Neuron (in vitro differentiated cells): ENCODE measurements around the gene LOX.

Experiments used
- H2AFZ ChIP-seq: one replicate; pipeline ENCODE4 v1.6.1; 2013; ENCODE audit warnings: low read depth, mild to moderate bottlenecking, inconsistent platforms, low read length, moderate library complexity
- H3K27me3 ChIP-seq: one replicate; pipeline ENCODE4 v1.6.1; 2013; ENCODE audit warnings: low read length; ENCODE audit not compliant: insufficient read depth
- H3K36me3 ChIP-seq: one replicate; pipeline ENCODE4 v1.6.1; 2013; ENCODE audit warnings: low read length; ENCODE audit not compliant: insufficient read depth
- H3K4me1 ChIP-seq: one replicate; pipeline ENCODE4 v1.6.1; 2013; ENCODE audit warnings: low read length; ENCODE audit not compliant: insufficient read depth
- H3K4me3 ChIP-seq: 2 replicates; pipeline ENCODE4 v1.5.1; 2013; ENCODE audit warnings: mild to moderate bottlenecking, low read length, moderate library complexity
- H3K9me3 ChIP-seq: one replicate; pipeline ENCODE4 v1.6.1; 2013; ENCODE audit warnings: low read length

LOX gene

GRCh38 chr5:122089096-122090013, 11.3 kb upstream of the LOX start:
- H3K9me3 ChIP-seq = no peaks in the 10 kb centered on the region
- H3K36me3 ChIP-seq = no peaks in the 10 kb centered on the region
- no peak overlapping the region for H3K4me3 ChIP-seq
- H2AFZ ChIP-seq = no peak overlapping the region
- H3K4me1 ChIP-seq = no peaks in the 10 kb centered on the region
- H3K27me3 ChIP-seq = no peaks in the 10 kb centered on the region

- no peak overlapping the region for H3K4me3 ChIP-seq
- no peaks in the 10 kb centered on the region for H3K36me3 ChIP-seq
- no peak overlapping the region for H2AFZ ChIP-seq
- no peaks in the 10 kb centered on the region for H3K27me3 ChIP-seq
- no peaks in the 10 kb centered on the region for H3K9me3 ChIP-seq
- no peaks in the 10 kb centered on the region for H3K4me1 ChIP-seq
These were observed 7.0 kb upstream of the LOX start for GRCh38 chr5:122085041-122085440.

- Histone ChIP-seq H3K9me3 (no peaks in the 10 kb centered on the region), H3K36me3 (no peaks in the 10 kb centered on the region), H3K4me1 (no peaks in the 10 kb centered on the region), H2AFZ (no peak overlapping the region), H3K27me3 (no peaks in the 10 kb centered on the region), H3K4me3 (no peak overlapping the region)
These were observed 5.5 kb upstream of the LOX start for GRCh38 chr5:122083535-122083934.

GRCh38 chr5:122081541-122081940, 3.5 kb upstream of the LOX start:
- H3K27me3 ChIP-seq = no peaks in the 10 kb centered on the region
- peaks cover 2% of the 10 kb centered on the region for H3K4me1 ChIP-seq

GRCh38 chr5:122077366-122078115, 518 bp downstream of the LOX start:
- peaks cover 2% of the 10 kb centered on the region for H3K4me1 ChIP-seq
- H3K36me3 ChIP-seq = no peaks in the 10 kb centered on the region
- no peaks in the 10 kb centered on the region for H3K27me3 ChIP-seq
- H3K9me3 ChIP-seq = no peaks in the 10 kb centered on the region
- H2AFZ ChIP-seq = peak overlapping the region; percentile 99
- H3K4me3 ChIP-seq = peak overlapping the region; percentile 55

More at GRCh38 chr5:122081541-122081940, 3.5 kb upstream of the LOX start:
- Histone ChIP-seq H3K4me3 (no peak overlapping the region), H3K9me3 (no peaks in the 10 kb centered on the region), H3K36me3 (no peaks in the 10 kb centered on the region), H2AFZ (no peak overlapping the region)

GRCh38 chr5:122076669-122077365, 1.2 kb downstream of the LOX start:
- no peaks in the 10 kb centered on the region for H3K27me3 ChIP-seq
- peak overlapping the region; percentile 99 for H2AFZ ChIP-seq
- peak overlapping the region; percentile 55 for H3K4me3 ChIP-seq
- H3K4me1 ChIP-seq = peaks cover 2% of the 10 kb centered on the region
- no peaks in the 10 kb centered on the region for H3K36me3 ChIP-seq
- H3K9me3 ChIP-seq = no peaks in the 10 kb centered on the region

- Histone ChIP-seq H3K36me3 (no peaks in the 10 kb centered on the region), H3K4me1 (peaks cover 2% of the 10 kb centered on the region), H3K4me3 (no peak overlapping the region), H3K27me3 (no peaks in the 10 kb centered on the region), H2AFZ (no peak overlapping the region), H3K9me3 (no peaks in the 10 kb centered on the region)
These were observed 2.0 kb downstream of the LOX start for GRCh38 chr5:122076050-122076461.

GRCh38 chr5:122073864-122074263, 4.2 kb downstream of the LOX start:
- Histone ChIP-seq H3K4me3 (no peak overlapping the region), H3K36me3 (no peaks in the 10 kb centered on the region), H2AFZ (no peak overlapping the region), H3K4me1 (peaks cover 2% of the 10 kb centered on the region), H3K9me3 (no peaks in the 10 kb centered on the region), H3K27me3 (no peaks in the 10 kb centered on the region)

- Histone ChIP-seq H3K27me3 (no peaks in the 10 kb centered on the region), H2AFZ (no peak overlapping the region), H3K36me3 (no peaks in the 10 kb centered on the region), H3K4me3 (no peak overlapping the region), H3K4me1 (no peaks in the 10 kb centered on the region), H3K9me3 (no peaks in the 10 kb centered on the region)
These were observed 5.0 kb downstream of the LOX start for GRCh38 chr5:122073018-122073417.

- H3K4me1 ChIP-seq = no peaks in the 10 kb centered on the region
- no peak overlapping the region for H3K4me3 ChIP-seq
- H2AFZ ChIP-seq = no peak overlapping the region
- no peaks in the 10 kb centered on the region for H3K36me3 ChIP-seq
- no peaks in the 10 kb centered on the region for H3K27me3 ChIP-seq
- H3K9me3 ChIP-seq = no peaks in the 10 kb centered on the region
These were observed 10.7 kb downstream of the LOX start for GRCh38 chr5:122067390-122067789.

- no peak overlapping the region for H3K4me3 ChIP-seq
- H3K9me3 ChIP-seq = no peaks in the 10 kb centered on the region
- no peaks in the 10 kb centered on the region for H3K36me3 ChIP-seq
- no peak overlapping the region for H2AFZ ChIP-seq
- no peaks in the 10 kb centered on the region for H3K4me1 ChIP-seq
- no peaks in the 10 kb centered on the region for H3K27me3 ChIP-seq
These were observed 13.1 kb downstream of the LOX start for GRCh38 chr5:122064992-122065391.

- Histone ChIP-seq H3K4me3 (no peak overlapping the region), H3K4me1 (no peaks in the 10 kb centered on the region)
These were observed 14.2 kb downstream of the LOX start for GRCh38 chr5:122063836-122064235.

GRCh38 chr5:122062205-122062604, 15.9 kb downstream of the LOX start:
- Histone ChIP-seq H3K36me3 (no peaks in the 10 kb centered on the region), H2AFZ (no peak overlapping the region), H3K4me3 (no peak overlapping the region), H3K9me3 (no peaks in the 10 kb centered on the region), H3K4me1 (no peaks in the 10 kb centered on the region), H3K27me3 (no peaks in the 10 kb centered on the region)

More at GRCh38 chr5:122063836-122064235, 14.2 kb downstream of the LOX start:
- no peaks in the 10 kb centered on the region for H3K27me3 ChIP-seq
- H3K36me3 ChIP-seq = no peaks in the 10 kb centered on the region
- no peak overlapping the region for H2AFZ ChIP-seq
- no peaks in the 10 kb centered on the region for H3K9me3 ChIP-seq
